Stimulated activated CD4-positive, alpha-beta T cell treated with anti-CD3 and anti-CD28 coated beads, Interleukin-2, amount 100 ng/mL, for 24 hours (primary cell): Measurements from ENCODE around the gene DNAJB12.
"Not testable (repeated sequence)": the region's sequence is repeated elsewhere in the genome, so short reads cannot be mapped to it uniquely, and the experiment has no call there.

Source experiments
- DNase-seq, 2 donors: peaks; one replicate each; pipeline ENCODE4 v3.0.0-alpha.2; 2020

DNAJB12 gene

DNA sequence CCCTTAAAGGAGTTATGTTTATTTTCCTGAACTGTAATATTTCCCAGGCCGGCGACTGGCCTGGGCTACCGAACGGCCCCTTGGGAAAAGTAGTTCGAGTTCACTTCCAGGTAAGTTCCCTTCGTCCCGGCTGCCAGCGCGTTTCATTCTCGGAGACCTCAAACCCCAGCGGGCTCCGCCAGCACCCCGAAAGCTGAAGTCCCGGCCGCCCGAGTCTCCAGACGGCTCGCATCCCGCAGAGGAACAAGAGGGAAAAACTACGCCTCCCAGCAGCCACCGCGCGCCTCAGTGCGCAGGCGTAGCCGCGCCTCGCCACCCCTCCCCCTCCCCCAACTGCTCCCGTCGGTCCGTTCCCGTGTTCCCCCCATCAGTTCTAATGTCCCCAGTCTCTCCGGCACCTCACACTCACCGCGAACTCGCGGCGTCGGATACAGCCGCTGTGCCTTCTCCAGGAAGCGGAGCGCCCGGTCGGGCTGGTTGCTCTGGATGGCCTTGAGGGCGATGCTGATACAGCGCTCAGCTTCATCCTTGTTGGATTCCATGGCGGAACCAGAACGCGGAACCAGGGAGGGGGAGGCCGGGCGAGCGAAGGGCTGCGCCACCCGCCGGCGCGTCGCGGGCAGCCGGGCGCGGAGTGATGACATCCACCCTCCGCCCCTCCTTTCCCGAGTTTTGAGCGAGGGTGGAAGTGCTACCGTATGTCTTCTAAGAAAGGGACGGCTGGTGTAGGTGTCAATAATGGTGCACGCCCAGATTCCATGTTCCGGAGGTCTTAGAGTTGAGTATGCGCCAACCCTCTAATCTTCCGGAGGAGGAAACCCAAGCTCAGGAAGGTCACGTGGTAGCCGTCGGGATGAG, at the start of gene DNAJB12:
DNAJB12 (minus strand) TSS at position 564 of the 858 bp plus-strand sequence; CDS start at position 542, 22 bp downstream.
- peak; percentile 89 to 90 for DNase-seq

DNA sequence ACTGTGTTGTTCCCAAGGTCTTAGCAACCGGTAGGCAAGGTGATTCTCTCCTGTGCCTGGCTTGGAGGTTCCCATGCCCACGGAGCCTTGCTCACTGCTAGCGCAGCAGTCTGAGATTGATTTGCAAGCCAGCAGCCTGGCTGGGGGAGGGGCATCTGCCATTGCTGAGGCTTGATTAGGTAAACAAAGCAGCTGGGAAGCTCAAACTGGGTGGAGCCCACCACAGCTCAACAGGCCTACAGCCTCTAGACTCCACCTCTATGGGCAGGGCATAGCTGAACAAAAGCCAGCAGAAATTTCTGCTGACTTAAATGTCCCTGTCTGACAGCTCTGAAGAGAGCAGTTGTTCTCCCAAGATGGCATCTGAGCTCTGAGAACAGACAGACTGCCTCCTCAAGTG, 40.9 kb upstream of the DNAJB12 start:
- not testable (repeated sequence) for DNase-seq

DNA sequence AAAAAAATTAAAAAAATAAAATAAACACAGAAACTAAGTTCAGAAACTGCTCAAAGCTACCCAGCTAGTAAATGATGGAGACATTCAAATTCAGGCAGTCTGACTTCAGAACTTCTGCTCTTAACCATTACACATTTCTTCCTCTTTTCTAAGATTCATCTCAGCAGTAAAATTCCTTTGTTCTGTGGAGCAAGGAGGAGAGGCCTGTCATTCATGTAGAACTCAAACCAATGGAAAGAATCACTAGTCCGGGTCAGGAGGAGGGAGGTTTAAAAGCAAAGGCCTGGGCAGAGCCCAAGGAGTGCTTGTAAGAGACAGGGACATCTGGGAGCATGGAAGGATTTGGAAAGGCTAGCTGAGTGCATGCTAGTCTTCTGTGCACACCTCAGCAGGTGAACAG, 37.9 kb upstream of the DNAJB12 start:
- DNase-seq, result no peak

DNA sequence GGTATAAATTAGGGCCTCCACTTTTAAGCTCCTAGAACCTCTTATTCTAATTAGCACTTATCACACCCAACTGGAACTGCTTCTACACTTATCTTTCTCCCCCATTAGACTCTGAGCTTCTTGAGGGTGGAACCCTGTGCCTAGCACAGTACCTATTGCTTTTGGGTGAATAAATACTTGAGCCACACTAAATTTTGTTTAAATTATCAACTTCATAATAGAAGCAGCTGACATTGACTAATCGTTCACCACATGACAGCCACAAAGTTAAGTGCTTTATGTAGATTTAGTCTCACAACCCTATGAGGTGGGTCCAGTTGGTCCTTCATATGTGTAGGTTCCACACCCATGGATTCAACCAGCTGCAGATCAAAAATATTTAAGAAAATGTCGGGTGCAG, 36.0 kb upstream of the DNAJB12 start:
- no peak for DNase-seq

DNA sequence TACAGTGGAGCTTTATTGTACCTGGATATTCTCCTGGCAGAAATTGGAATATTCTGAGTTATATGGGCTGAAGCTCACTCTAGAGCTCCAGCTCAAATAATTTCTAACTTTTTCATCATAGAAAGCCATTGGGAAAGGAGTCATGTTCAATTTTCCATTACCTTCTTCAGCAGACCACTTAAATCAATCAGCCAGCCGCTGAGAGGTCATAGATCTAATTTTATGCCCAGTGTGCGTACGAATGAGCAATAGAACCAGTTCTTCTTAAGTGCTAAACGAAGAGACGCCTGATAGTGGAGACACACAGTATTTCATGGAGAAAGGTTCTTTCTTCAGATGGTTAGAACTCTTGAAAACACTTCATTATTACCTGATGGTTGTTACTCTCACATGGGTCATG, 35.0 kb upstream of the DNAJB12 start:
- DNase-seq, result no peak

DNA sequence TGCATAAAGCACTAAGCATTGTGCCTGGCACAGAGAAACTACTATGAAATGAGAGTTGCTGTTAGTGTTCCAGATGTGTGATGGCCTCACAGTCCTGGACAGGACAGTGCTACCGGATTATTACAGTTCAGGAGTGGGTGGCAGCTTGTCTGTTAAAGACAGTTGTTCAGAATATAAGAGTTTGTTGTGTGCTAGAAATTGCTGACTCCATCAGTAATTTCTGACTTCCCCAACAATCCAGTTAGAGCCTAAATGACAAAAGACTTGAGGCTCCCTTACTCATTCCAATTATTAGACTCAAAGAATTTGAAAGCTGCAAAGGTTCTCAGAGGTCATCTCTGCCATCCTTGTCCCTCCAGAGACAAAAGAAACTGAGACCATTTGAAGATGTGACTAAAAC, 34.3 kb upstream of the DNAJB12 start:
- DNase-seq, result no peak

DNA sequence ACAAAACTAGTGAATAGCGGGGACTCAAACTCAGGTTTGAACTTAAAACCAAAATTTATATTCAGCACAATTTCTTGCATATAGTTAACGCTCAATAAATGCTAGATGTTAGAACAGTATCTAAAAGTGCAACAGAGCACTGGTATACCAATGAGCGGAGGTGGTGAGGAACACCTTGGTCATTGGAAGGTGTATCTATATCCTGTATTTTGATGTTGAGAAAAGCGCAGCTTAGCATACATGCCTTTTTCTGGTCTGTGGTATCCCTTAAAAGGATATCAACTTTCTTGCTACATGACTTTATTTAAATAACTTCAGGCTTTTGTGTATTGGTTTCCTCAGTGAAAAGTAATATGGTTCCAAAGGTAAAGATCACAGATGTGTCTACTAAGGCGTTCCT, 33.3 kb upstream of the DNAJB12 start:
- no peak for DNase-seq

DNA sequence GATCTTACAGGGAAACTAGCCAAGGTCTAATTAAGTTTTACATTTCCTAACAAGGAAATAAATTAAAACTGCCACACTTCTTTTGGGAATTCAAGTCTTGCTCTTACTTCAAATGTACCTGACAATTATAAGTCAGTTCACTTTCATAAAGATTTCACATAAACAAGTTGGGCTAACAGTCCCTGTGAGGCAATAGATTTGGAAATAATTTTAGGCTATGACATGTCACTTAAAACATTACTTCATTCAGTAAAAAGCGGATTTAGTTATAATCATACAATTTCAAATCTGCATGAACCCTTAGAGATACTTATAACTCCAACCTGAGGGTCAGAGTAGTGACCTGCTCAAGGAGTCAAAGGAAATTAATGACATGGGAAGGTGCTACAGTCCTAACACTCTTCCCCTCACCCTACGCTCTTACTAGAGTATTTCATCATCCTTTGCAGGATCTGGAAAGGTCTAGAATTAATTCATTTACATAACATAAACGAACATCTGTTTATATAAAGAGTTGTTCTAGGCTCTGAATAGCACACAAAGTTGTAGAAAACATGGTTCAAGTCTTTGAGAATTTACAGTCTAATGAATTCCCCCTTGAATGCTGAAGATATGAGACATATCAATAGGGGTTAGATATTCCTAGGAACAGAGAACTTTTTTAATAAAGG, 32.3 kb upstream of the DNAJB12 start:
- no peak for DNase-seq

DNA sequence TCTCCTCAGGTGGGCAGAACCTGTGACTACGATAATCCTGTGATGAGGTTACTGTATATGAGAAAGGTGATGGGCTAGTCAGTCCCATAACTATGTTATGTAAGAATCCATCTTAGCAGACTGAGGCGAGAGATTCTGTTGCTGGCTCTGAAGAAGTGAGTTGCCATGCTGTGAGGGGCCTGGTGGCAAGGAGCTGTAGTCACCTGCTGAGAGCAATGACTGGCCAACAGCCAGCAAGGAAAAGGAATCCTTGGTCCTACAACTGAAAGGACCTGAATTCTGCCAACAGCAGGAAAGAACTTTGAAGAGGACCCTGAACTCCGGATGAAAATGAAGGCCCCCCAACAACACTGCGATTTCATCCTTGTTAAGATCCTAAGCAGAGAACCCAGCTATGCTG, 31.0 kb upstream of the DNAJB12 start:
- DNase-seq, result no peak

DNA sequence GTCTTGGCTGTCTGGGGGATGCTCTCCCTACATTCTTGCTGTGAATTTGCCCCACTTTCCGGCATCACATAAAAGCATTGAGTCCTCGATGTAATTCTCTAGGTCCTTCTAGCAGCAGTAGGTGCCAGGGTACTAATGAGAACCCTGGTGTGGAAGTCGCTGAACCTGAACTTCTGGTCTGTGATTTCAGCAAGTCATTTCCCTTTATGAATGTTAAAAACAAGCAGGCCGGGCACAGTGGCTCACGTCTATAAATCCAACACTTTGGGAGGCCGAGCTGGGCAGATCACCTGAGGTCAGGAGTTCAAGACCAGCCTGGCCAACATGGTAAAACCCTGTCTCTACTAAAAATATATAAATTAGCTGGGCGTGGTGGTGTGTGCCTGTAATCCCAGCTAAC, 30.3 kb upstream of the DNAJB12 start:
- DNase-seq, result not testable (repeated sequence)

DNA sequence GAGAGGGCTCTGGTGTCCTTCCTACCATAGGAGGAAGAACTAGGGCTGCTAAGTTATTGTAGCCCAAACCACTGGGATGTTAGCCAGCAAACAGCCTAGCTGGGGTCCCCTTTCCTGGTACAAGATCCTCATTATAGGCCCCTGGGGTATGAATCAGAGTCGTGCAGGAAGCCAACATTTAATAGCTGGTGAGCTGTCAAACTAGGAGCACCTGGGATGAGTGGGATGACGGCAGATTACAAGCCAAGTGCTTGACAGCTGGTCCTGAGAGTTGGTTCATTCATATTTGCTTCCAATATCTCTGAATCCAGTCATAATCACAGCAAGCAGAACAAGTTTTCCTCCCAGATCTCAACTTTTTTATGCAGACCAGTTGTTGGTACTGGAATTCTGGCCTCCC, 25.1 kb upstream of the DNAJB12 start:
- DNase-seq, result no peak

DNA sequence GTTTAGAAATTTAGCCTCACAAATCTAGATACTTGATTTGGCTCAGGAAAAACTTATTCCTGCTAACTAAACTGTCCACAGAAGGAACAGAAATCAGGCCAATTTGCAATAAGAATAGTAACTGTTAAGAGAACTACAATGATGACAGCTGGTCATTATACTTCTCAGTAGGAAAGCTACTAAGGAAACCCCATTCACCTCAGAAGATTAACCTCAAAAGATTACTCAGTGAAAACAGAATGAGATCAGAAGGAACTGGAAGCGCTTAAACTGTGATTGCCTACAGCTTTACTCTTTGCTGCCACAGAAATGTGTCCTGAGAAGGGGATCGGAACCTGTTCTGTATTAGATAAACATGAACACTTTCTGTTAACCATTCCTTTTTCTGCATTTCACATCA, 24.3 kb upstream of the DNAJB12 start:
- no peak for DNase-seq

DNA sequence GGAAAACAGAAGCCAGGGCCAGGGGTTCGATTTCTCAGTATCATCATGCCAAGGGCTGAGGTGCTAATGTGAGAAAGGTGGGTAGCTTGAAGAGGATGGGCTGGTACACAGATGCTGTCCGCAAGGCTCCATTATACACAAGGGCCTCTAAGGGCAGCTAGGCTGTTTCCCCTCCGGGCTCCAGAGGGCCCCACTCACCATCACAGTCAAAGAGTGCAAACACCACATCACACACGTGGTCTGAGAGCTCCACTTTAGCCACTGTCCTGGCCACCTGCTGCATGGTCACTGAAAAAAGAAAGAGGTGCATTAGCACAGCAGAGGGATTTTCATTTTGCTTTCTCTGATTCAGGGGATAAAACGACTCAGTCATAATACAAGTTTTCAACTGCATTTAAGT, 20.9 kb upstream of the DNAJB12 start:
- DNase-seq, result no peak

DNA sequence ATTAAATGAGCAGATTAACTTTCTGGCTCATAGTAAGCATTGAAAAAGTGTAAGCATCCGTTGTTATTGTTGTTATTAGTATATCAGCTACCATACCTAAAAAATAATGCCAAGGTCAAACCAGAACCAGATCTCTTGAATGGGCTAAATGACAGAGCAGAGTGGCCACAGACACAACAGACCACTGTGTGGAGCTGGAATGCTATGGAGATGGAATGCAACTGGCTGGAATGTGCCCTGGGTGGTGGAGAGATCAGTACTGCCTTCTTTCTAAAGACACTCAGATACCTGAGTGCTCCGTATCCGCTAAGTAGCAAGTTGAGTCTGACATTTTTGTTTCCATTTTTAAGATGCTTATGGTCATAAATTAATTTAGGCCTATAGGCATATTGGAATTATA, 20.5 kb upstream of the DNAJB12 start:
- DNase-seq, result no peak

DNA sequence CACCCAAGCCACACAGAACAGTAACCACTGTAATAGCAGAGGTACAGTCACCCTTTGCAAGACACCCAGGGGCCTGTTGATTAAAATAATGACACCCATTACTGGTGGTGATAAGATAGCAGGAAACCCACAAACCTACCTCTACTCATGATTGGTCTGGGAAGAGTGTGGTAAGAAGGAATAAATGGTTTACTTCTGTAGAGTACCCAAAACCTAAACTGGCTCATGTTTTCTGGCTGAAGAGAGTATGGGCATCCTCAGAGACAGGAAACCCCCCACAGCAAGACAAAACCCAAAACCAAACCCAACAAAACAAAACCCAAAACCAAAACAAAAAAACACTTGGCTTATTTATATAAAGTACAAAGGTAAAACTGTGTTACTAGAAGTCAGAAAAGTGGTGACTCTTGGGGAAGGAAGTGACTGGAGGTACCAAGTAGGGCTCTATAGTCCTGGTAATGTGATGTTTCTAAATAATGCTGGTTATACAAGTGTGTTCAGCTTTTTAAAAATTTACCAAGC, 15.5 kb upstream of the DNAJB12 start:
- no peak for DNase-seq

DNA sequence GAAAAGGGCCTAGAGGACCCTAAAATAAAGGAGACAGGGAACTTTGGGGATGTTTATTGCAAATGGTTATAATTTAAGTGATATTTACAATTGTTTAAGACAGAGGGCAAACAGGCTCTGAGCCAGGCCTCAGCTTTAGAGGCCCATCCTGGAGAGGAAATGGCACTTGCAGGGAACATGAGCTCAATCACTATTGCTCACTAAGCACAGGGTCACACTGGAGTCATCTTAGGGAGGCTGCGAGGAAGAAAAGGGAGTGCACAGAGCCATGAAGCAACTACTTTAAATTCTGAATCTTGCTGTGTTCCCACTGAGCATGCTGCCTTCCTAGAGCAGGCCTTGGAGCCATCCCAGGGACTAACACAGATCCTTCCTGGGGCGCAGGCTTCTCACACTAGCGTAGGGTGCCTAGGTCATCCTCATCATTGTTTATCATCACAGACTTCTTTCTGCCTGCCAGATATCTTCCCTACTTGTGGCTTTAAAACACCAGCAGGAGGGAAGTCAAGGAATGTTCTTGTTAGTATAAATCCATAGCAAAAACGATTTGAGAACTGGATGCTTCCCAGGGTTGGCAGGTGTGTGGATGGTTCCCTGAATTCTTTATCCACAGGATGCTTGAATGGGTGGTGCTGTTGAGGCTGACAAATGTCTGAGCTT, 12.7 kb upstream of the DNAJB12 start:
- DNase-seq, result no peak

DNA sequence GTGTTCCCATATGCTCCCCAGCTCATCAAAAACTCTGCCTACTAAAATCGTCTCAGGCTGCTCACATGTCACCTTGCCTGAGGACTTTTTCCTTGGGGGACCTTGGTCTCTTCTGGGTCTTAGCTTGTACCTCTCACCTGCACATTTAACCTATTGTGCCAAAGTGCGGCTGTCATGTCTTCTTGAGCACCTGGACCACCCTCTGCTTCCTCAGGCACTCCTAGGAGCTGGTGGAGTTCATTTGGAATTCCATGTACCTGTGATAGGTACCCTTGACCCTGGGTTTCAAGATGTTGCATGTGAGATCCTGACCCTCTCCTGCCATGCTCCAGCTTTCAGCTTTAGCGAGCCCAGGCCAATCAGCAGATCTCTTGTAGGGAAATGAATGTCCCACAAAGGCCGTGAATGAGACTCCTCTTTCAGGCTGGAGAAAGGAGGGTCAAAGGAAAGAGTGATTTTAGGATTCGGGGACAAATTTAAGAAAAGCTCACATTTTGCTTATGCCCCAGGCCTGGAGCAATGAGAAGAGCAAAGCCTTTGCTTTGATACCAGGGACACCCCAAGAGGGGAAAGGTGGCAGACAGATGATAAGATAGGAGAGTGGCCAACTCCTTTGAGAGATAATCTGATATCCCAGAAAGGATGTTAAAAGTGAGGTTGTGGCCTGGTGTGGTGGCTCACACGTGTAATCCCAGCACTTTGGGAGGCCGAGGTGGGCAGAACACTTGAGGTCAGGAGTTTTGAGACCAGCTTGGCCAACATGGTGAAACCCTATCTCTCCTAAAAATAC, 10.6 kb upstream of the DNAJB12 start:
- DNase-seq, result no peak

DNA sequence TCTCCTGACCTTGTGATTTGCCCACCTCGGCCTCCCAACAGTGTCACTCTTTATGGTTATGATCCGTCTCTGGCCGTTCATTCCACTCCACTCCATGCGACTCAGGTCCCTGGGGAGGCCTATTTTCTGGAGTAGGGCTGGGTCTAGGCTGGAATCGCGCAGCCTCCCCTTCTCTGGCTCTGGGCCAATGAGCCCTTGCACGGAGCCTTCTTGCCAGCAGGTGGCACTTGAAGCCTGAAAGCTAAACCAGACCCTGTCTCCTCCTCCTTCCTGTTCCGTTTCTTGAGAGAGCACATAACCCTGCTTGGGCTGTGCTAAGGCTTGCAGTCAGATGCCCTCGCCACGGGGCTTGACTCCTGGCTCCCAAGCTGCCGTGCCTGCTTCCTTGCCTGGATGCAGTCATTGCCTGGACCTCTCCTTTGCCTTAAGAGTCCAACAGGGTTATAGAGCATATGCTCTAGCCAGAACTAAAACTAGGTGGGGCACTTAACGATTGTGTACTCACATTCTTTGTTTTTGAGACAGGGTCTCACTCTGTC, 9.6 kb upstream of the DNAJB12 start:
- peak; percentile 87 for DNase-seq

DNA sequence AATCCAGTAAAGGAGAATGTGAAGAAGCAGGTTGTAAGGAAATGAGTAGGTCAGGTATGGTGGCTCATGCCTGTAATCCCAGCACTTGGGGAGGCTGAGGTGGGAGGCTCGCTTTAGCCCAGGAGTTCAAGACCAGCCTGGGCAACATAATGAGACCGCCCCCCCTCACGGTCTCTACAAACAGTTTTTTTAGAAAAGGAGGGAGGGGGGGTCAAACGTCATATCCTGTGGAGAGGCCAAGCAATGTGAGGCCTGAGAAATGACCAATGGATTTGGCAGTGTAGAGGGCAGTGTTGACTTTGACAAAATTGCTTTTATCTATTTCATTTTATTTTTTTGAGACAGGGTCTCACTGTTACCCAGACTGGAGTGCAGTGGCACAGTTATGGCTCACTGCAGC, 2.3 kb upstream of the DNAJB12 start:
- DNase-seq, result no peak

DNA sequence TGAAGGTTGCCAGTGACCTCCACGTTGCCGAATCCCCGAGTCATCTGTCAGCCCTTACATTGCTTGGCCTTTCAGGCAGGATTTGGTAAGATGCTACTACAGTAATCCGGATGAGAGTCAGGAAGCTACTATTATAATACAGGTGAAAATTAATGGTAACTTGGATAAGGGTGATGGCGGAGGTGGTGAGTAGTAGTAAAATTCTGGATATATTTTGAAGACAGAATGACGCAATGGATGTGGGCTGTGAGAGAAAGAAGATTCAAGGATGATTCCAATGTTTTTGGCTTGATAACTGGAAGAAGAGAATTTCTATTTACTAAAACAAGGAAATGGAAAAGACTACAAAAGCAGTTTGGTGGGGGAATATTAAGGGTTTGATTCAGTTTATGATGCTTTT, 1.4 kb upstream of the DNAJB12 start:
- no peak for DNase-seq

DNA sequence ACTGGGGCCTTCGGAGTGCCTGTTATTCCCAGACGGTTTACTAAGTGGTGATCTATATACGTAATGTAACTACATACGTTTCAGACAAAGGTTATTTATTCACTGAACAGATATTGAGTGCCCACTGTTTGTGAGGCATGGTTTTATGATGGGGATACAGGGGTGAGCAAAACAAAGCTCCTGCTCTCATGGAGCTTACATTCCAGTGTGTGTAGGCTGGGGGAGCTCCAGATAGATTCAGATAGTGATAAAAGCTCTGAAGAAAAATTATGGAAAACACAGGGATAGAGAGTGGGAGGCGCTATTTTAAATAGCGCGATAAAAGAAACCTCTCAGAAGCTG, 466 bp upstream of the DNAJB12 start:
- DNase-seq, result no peak

DNA sequence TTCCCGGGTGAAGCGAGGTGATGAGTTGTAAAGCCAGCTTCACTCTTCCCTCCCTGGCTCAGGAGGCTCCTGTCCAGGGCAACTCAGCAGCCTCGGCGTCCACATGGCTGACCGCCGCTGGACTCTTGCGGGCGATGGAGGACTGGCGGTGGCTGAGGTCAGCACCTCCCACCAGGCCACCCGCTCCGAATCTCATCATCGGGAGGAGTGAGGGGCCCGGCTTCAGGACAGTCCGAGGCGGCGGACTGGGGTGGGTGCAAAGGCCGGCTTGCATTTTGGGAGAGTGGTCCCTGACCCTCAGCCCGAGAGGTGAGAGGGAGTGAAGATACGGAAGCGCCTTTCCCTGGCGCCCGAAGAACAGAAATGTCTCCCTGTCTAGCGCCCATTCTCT, 759 bp downstream of the DNAJB12 start:
- no peak for DNase-seq
